IPS DF 6.9 (cell line): ENCODE data around the gene GDF2.
A peak's percentile ranks its signal among the peaks of the same experiment; 100 is the strongest.

Experiments
- DNase-seq: peaks from one replicate; pipeline ENCODE4 v3.0.0-alpha.2; 2013; ENCODE audit warnings: low read depth, low spot score
- H3K27ac ChIP-seq: one replicate; pipeline ENCODE4 v1.5.1; 2013; ENCODE audit warnings: low read length, control low read depth
- H3K27me3 ChIP-seq: 2 replicates; pipeline ENCODE4 v1.6.1; 2013; ENCODE audit warnings: mild to moderate bottlenecking, low read length; ENCODE audit not compliant: control insufficient read depth, insufficient read depth
- H3K36me3 ChIP-seq: 2 replicates; pipeline ENCODE4 v1.6.1; 2013; ENCODE audit warnings: low read length; ENCODE audit not compliant: control insufficient read depth, insufficient read depth
- H3K4me1 ChIP-seq: 2 replicates; pipeline ENCODE4 v1.6.1; 2013; ENCODE audit warnings: low read length; ENCODE audit not compliant: control insufficient read depth, insufficient read depth
- H3K4me3 ChIP-seq: 2 replicates; pipeline ENCODE4 v1.5.1; 2013; ENCODE audit warnings: mild to moderate bottlenecking, low read length
- H3K9me3 ChIP-seq: 2 replicates; pipeline ENCODE4 v1.6.1; 2013; ENCODE audit warnings: low read length, inconsistent platforms; ENCODE audit not compliant: control insufficient read depth, insufficient read depth
- WGBS: extraction: QIAGEN DNeasy Blood & Tissue Kit; methylation state at CpG from one replicate; pipeline ENCODE4 v1.1.7; 2013; ENCODE audit warnings: mixed read lengths, missing lambda C conversion rate; ENCODE audit not compliant: insufficient read length, insufficient coverage; 5-methylcytosine and 5-hydroxymethylcytosine counted together

GDF2 gene

DNA sequence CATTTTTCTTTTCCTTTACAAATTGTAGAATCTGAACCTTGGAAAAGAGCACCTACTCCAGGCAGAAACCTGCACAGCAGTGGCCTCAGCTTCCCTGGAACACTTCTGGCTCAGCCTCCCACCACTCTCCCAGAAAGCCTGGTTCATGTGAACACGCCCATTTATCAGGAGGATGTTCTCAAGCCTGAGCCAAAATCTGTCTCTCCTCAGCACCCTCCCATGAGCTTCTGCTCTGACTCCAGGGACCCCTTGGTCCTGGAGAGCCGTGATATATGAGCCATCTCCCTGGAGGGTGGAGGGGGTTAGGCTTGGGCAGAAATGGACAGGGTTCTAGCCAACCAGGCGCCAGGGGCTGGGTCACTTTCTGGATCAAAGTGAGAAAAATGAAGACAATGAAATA, 10.1 kb downstream of the GDF2 start:
- Histone ChIP-seq H3K27me3 (no peaks in the 10 kb centered on the region), H3K36me3 (no peaks in the 10 kb centered on the region), H3K9me3 (no peaks in the 10 kb centered on the region), H3K4me3 (no peak overlapping the region), H3K4me1 (no peaks in the 10 kb centered on the region), H3K27ac (no peak overlapping the region)
- WGBS = no CpG with 5 or more reads among the region's 3 CpGs
- DNase-seq = no peak

DNA sequence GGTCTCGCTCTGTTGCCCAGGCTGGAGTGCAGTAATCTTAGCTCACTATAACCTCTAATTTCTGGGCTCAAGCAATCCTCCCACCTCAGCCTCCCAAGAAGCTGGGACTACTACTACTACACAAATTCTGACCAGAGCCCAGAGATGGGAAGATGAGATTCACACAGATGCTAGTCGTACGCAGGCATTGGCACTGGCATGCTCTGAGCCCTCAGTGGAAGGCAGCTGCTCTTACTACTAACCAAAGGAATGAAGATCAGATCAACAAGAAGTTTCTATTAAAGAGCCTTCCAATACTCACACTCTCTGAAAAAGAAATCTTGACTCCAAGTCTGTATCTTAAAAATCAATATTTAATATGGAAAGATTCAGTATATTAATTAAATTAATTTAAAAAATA, 10.7 kb downstream of the GDF2 start:
- Histone ChIP-seq H3K4me1 (no peaks in the 10 kb centered on the region), H3K9me3 (no peaks in the 10 kb centered on the region), H3K27me3 (no peaks in the 10 kb centered on the region), H3K4me3 (no peak overlapping the region), H3K27ac (no peak overlapping the region), H3K36me3 (no peaks in the 10 kb centered on the region)
- no CpG with 5 or more reads among the region's 3 CpGs for WGBS
- DNase-seq = no peak

DNA sequence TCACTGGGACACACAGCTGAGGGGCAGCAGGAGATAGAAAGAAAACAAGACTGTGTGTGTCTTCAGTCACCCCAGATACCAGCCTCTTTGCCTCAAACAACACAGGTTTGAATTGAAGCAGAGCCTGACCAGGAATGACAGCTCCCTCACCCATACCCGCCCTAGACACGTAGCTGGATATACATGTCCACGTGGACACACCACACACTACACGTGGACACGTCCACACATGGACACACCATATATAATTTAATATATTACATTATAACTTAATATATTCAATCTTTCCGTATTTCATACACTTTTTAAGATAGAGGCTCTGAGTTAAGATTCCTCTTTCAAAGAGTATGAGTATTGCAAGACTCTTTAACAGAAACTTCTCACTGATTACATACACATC, 11.3 kb downstream of the GDF2 start:
- H3K9me3 ChIP-seq = no peaks in the 10 kb centered on the region
- H3K27me3 ChIP-seq = no peaks in the 10 kb centered on the region
- DNase-seq = no peak
- 100% methylated on average over 3 of the region's 6 CpGs for WGBS
- H3K27ac ChIP-seq = no peak overlapping the region
- no peaks in the 10 kb centered on the region for H3K36me3 ChIP-seq
- H3K4me3 ChIP-seq = no peak overlapping the region
- no peaks in the 10 kb centered on the region for H3K4me1 ChIP-seq

DNA sequence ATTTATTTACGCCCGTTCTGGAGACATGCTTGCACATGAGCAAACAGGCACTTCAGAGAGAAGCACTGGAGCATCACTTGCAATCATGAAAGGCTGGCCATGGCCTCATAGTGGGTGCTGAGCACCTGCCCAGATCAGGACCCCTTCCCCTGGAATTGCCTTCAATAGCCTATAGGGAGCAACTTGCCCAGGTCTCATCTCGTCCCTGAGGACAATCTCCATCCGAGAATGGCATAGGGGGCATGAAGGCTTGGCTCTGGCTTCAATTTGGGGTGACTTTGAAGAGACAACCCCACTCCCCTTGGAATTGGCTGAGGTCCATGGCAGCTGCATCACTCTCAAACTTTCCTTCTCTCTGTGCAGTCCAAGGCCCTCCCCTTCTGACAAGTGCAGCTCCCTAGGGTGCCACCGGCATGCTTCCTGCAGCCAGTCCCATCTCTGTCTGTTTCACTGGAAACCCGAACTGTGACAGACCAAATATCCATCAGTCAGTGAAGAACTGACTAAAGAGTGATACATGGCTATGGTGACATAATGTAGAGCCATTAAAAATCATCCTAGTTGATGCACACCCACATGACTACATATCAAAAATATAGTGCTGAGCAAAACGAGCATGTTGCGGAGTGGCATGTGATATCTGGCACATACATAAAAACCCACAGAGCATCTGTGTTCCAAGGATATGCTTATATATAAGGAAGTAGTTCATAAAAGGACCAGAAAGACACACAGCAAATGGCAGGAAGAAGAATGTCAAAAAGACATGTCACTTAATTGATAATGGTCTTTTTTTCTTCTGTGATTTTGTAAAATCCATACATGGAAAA, 12.4 kb downstream of the GDF2 start:
- Histone ChIP-seq H3K27ac (no peak overlapping the region), H3K36me3 (no peaks in the 10 kb centered on the region), H3K9me3 (no peaks in the 10 kb centered on the region), H3K4me1 (no peaks in the 10 kb centered on the region), H3K4me3 (no peak overlapping the region), H3K27me3 (no peaks in the 10 kb centered on the region)
- DNase-seq = no peak
- no CpG with 5 or more reads among the region's 8 CpGs for WGBS

DNA sequence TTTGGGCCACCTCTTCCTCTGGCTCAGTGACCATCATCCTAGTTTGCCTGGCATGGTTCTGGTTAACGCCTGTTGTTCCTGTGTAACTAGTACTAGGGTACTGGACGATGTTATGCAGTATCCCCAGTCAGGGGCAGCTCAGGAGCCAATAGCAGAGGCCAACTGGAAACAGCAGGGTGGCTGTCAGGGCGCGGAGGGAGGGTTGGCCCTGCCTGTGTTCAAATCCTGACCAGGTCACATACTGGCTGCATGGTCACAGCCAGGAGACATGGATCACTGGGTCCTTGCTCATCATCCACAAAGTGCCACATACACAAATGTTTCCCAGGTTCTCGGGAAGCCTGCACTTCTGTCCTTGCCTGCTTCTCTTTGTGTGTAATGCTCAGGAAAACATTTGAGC, 13.7 kb downstream of the GDF2 start:
- DNase-seq = no peak
- H3K27me3 ChIP-seq = no peaks in the 10 kb centered on the region
- H3K9me3 ChIP-seq = no peaks in the 10 kb centered on the region
- H3K4me3 ChIP-seq = no peak overlapping the region
- no peaks in the 10 kb centered on the region for H3K36me3 ChIP-seq
- no peaks in the 10 kb centered on the region for H3K4me1 ChIP-seq
- WGBS = no CpG with 5 or more reads among the region's 5 CpGs
- H3K27ac ChIP-seq = no peak overlapping the region

DNA sequence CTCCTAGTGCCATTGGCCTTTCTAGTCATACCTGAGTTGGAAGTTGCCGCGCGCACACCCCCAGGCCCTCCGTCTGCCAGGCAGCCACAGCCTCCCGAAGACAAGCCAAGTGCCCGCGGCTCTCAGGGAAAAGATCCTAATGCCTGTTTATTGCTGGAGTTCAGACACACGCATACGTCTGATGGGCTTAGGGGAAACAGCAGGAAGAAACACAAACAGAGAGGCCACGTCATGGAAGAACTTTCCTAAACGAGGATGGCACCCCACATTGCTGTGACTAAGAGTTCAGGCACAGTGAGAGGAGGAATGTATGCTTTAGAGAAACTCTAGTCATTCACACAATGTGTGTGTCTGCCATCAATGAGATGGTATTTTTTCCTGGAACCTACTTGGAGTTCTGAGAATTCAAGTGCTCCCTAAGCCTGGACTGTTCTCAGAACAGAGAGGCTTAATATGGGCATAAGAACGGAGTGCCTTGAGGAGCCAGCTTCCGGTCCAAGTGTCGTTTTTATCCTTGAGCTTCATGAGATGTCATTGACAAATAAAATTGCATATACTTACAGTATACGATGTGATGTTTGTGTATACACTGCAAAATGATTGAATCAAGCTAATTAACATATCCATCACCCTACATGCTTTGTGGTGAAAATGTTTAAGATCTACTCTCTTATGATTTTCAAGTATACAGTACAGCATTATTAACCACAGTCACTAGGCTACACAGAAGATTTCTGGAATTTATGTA, 14.3 kb downstream of the GDF2 start:
- no peaks in the 10 kb centered on the region for H3K4me1 ChIP-seq
- DNase-seq = no peak
- no peaks in the 10 kb centered on the region for H3K36me3 ChIP-seq
- H3K4me3 ChIP-seq = no peak overlapping the region
- H3K9me3 ChIP-seq = no peaks in the 10 kb centered on the region
- H3K27ac ChIP-seq = no peak overlapping the region
- no CpG with 5 or more reads among the region's 15 CpGs for whole genome bisulfite sequencing
- no peaks in the 10 kb centered on the region for H3K27me3 ChIP-seq

DNA sequence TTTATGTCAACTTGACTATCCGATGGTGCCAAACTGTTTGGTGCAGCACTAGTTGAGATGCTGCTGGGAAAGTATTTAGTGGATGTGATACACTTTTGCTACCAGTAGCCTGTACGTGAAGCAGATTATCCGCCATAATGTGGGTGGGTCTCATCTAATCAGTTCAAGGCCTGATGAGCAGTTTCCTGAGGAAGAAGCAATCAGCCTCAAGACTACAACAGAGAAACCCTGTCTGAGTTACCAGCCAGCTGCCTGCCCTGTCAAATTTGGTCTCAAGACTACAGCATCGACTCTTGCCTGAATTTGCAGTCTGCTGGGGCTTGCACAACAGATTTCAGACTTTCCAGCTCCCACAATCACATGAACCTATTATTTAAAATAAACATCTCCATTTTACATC, 15.1 kb downstream of the GDF2 start:
- no CpG with 5 or more reads among the region's 4 CpGs for WGBS

DNA sequence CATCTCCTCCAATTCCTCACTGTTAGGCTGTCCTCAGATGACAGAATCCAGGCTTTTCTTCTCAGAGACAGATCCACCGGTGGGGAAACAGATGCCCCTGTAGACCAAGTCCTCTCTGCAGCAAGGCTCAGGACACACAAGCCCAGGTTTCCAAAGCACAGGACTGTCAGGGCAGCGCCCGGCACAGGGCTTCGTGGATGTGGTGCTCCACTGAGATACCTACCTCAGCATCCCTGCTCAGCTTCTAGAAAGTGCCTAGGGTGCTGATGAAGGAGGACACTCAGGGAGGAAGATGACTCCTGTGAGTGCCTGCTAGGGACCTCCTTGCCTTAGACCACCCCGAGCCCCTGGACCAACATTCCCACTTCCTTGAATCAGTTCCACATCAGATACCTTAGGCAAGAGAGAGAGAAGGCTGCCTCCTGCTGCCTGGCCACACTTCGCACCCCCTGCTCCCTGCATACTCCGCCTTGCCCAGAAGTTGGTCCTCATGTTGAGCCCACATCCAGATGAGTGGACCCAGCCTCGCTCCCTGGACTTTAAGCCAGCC, 17.0 kb downstream of the GDF2 start:
- Histone ChIP-seq H3K27ac (no peak overlapping the region), H3K27me3 (no peaks in the 10 kb centered on the region), H3K4me1 (no peaks in the 10 kb centered on the region), H3K4me3 (no peak overlapping the region), H3K36me3 (no peaks in the 10 kb centered on the region), H3K9me3 (no peaks in the 10 kb centered on the region)
- DNase-seq = no peak
- WGBS = no CpG with 5 or more reads among the region's 8 CpGs

More for the DNA sequence above, 15.1 kb downstream of the GDF2 start:
- Histone ChIP-seq H3K4me3 (no peak overlapping the region), H3K27ac (no peak overlapping the region), H3K27me3 (no peaks in the 10 kb centered on the region), H3K9me3 (no peaks in the 10 kb centered on the region), H3K4me1 (no peaks in the 10 kb centered on the region), H3K36me3 (no peaks in the 10 kb centered on the region)
- no peak for DNase-seq

DNA sequence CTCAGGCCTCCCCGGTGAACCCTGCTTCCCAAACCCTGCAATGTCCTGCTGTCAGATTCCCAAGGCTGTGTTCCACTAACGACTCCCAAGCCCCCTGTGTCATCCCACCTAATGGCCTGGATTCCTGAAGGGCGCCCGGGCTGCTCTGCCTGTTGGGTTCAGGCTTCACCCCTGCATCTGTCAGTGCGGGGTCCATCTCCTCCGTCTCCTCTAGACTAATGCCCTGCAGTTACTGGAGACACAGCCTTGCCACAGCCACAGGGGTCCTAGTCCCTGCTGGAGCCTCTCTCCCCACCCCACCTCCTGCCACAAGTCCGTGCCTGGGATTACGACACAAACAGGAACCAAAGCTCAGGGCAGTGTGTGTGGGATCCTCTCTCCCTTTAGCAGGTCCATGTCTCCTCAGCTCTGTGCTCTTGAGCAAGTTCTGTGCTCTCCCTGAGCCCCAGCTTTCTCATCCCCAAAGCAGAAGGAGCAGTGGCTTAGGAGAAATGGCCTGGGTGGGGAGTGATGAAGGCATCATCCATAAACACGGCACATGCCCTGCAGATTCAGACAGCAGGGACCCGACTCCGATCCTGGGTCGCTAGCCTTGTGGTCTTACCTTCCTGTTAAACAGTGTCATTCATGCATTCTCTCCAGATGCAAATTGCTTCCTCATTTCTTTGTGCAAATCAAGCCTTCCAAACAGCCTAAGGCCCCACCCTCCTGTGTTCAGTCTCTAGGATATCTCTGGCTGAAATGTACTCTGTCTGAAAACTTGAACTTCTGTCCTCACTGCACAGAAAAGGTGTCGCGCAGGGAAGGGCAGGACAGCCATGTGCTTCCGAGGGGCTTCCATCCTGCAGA, 17.7 kb downstream of the GDF2 start:
- H3K27me3 ChIP-seq = no peaks in the 10 kb centered on the region
- no peak for DNase-seq
- H3K4me1 ChIP-seq = no peaks in the 10 kb centered on the region
- H3K36me3 ChIP-seq = no peaks in the 10 kb centered on the region
- H3K9me3 ChIP-seq = no peaks in the 10 kb centered on the region
- no CpG with 5 or more reads among the region's 15 CpGs for WGBS
- H3K4me3 ChIP-seq = no peak overlapping the region
- H3K27ac ChIP-seq = no peak overlapping the region

DNA sequence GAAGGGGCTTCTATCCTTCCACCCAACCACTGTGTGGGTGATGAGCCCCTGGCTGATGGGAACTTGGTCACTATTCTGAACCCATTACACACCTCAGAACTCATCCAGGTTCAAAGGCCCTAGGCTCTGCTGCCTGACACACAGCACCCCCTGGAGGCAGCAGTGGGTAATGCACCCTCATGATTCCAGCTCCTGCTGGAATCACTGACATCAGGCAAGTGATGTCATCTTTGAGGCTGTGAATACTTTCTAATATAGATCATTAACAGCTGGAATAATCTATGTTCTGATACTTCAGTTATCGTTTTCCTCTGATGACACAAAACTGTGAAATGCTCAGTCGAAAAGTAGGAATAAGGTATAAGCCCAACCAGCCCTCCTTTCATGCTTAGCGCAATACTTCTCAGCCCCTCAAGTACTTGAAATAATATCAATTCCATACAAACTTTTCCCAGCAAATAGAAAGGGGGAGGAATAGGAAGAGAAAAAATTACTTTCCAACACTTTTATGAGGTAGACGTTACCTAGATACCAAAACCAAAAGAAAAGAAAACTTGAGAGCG, 18.4 kb downstream of the GDF2 start:
- Histone ChIP-seq H3K27me3 (no peaks in the 10 kb centered on the region), H3K36me3 (no peaks in the 10 kb centered on the region), H3K9me3 (no peaks in the 10 kb centered on the region), H3K27ac (no peak overlapping the region), H3K4me3 (no peak overlapping the region), H3K4me1 (no peaks in the 10 kb centered on the region)
- WGBS = no CpG with 5 or more reads among the region's 5 CpGs
- DNase-seq = peak; percentile 61
